ENCODE measurements around the gene NFS1. TPM values are rescaled to one million over a fixed set of nuclear protein-coding genes. Genes with fewer than 3 reads are reported as not detected.

The NFS1 gene
- polyA plus RNA-seq, 6 donors from 2014 or later: 7.8 to 23.1 (median 13.3) TPM

GRCh38 chr20:35669221-35669620 is 29.9 kb downstream of the NFS1 start:
- Mint-ChIP-seq H3K36me3 (peaks cover 30 to 38% of the 10 kb centered on the region in 2 donors), H3K27me3 (no peaks in the 10 kb centered on the region), H3K27ac (peak overlapping the region in 1 of 6 donors; percentile 49), H3K4me3 (no peak overlapping the region), H3K4me1 (peaks cover 6 to 7% (median 7%) of the 10 kb centered on the region in 3 donors), H3K9me3 (no peaks in the 10 kb centered on the region)
- DNase-seq: no peak
- no peak for ATAC-seq (ENCODE audit: low read depth in 2 of 2)

- Mint-ChIP-seq H3K9me3 (no peaks in the 10 kb centered on the region), H3K36me3 (peaks cover 24 to 25% of the 10 kb centered on the region in 2 donors), H3K27ac (peak overlapping the region in 3 of 6 donors; percentile 72 to 90 (median 84)), H3K4me1 (peaks cover 34 to 38% (median 36%) of the 10 kb centered on the region in 3 donors), H3K4me3 (peak overlapping the region in 4 of 8 donors; percentile 29 to 98 (median 40)), H3K27me3 (no peaks in the 10 kb centered on the region)
- DNase-seq (no peak), ATAC-seq (ENCODE audit: low read depth in 2 of 2) (no peak)
Observed at GRCh38 chr20:35665949-35666288, 33.2 kb downstream of the NFS1 start.

- no peaks in the 10 kb centered on the region for H3K9me3 Mint-ChIP-seq
- peak within 1 kb of the TSS; percentile 98 to 100 (median 99) for H3K27ac Mint-ChIP-seq
- ATAC-seq (ENCODE audit: low read depth in 2 of 2) (peak; percentile 82 to 84), DNase-seq (peak; percentile 95)
- no peaks in the 10 kb centered on the region for H3K27me3 Mint-ChIP-seq
- H3K4me1 Mint-ChIP-seq: peaks cover 38 to 51% (median 44%) of the 10 kb centered on the region in 3 donors
- H3K36me3 Mint-ChIP-seq: peaks cover 12 to 13% of the 10 kb centered on the region in 2 donors
- H3K4me3 Mint-ChIP-seq: peak within 1 kb of the TSS; percentile 87 to 99 (median 96)
Observed at GRCh38 chr20:35664466-35665206, 34.5 kb downstream of the NFS1 start, which contains the start of the genes CPNE1 and RBM12. CPNE1 (minus strand) TSS chr20:35664900; CDS start chr20:35632923, 31,977 bp downstream. RBM12 (minus strand) TSS chr20:35664900; CDS start chr20:35655322, 9,578 bp downstream.

- H3K36me3 Mint-ChIP-seq: peaks cover 5 to 6% of the 10 kb centered on the region in 2 donors
Observed at GRCh38 chr20:35663516-35664465, 35.4 kb downstream of the NFS1 start.

GRCh38 chr20:35662551-35662950 is 36.6 kb downstream of the NFS1 start:
- Mint-ChIP-seq H3K27ac (peak overlapping the region; percentile 83 to 100 (median 98)), H3K27me3 (no peaks in the 10 kb centered on the region), H3K36me3 (no peaks in the 10 kb centered on the region), H3K4me1 (peaks cover 46 to 66% (median 55%) of the 10 kb centered on the region in 3 donors), H3K4me3 (peak overlapping the region; percentile 87 to 99 (median 96)), H3K9me3 (no peaks in the 10 kb centered on the region)
- no peak for DNase-seq
- no peak for ATAC-seq (ENCODE audit: low read depth in 2 of 2)

More at GRCh38 chr20:35663516-35664465, 35.4 kb downstream of the NFS1 start:
- H3K4me1 Mint-ChIP-seq: peaks cover 44 to 58% (median 53%) of the 10 kb centered on the region in 3 donors
- H3K4me3 Mint-ChIP-seq: peak overlapping the region; percentile 87 to 99 (median 96)
- H3K27me3 Mint-ChIP-seq: no peaks in the 10 kb centered on the region
- ATAC-seq (ENCODE audit: low read depth in 2 of 2): peak; percentile 56 to 66
- peak; percentile 79 for DNase-seq
- H3K27ac Mint-ChIP-seq: peak overlapping the region; percentile 98 to 100 (median 99)
- H3K9me3 Mint-ChIP-seq: no peaks in the 10 kb centered on the region

GRCh38 chr20:35661908-35662307 is 37.2 kb downstream of the NFS1 start:
- no peaks in the 10 kb centered on the region for H3K9me3 Mint-ChIP-seq
- DNase-seq: no peak
- H3K4me1 Mint-ChIP-seq: peaks cover 51 to 70% (median 61%) of the 10 kb centered on the region in 3 donors
- ATAC-seq (ENCODE audit: low read depth in 2 of 2): no peak
- peak overlapping the region; percentile 34 to 100 (median 90) for H3K27ac Mint-ChIP-seq
- no peaks in the 10 kb centered on the region for H3K36me3 Mint-ChIP-seq
- H3K27me3 Mint-ChIP-seq: no peaks in the 10 kb centered on the region
- peak overlapping the region; percentile 71 to 99 (median 94) for H3K4me3 Mint-ChIP-seq

GRCh38 chr20:35661053-35661452 is 38.1 kb downstream of the NFS1 start:
- Mint-ChIP-seq H3K36me3 (no peaks in the 10 kb centered on the region), H3K9me3 (no peaks in the 10 kb centered on the region), H3K27ac (peak overlapping the region in 4 of 6 donors; percentile 42 to 99 (median 94)), H3K4me3 (peak overlapping the region in 5 of 8 donors; percentile 87 to 99 (median 96)), H3K27me3 (no peaks in the 10 kb centered on the region), H3K4me1 (peaks cover 51 to 74% (median 65%) of the 10 kb centered on the region in 3 donors)
- no peak for DNase-seq
- ATAC-seq (ENCODE audit: low read depth in 2 of 2): no peak

GRCh38 chr20:35660122-35660937 is 38.8 kb downstream of the NFS1 start:
- DNase-seq (no peak), ATAC-seq (ENCODE audit: low read depth in 2 of 2) (no peak)
- Mint-ChIP-seq H3K9me3 (no peaks in the 10 kb centered on the region), H3K27me3 (no peaks in the 10 kb centered on the region), H3K27ac (peak overlapping the region in 5 of 6 donors; percentile 16 to 99 (median 65)), H3K36me3 (no peaks in the 10 kb centered on the region), H3K4me1 (peaks cover 51 to 74% (median 65%) of the 10 kb centered on the region in 3 donors), H3K4me3 (peak overlapping the region in 7 of 8 donors; percentile 9 to 99 (median 25))

GRCh38 chr20:35657271-35657670 is 41.9 kb downstream of the NFS1 start:
- Mint-ChIP-seq H3K4me1 (peaks cover 25 to 52% (median 40%) of the 10 kb centered on the region in 3 donors), H3K27me3 (no peaks in the 10 kb centered on the region), H3K36me3 (no peaks in the 10 kb centered on the region), H3K9me3 (no peaks in the 10 kb centered on the region), H3K4me3 (peak overlapping the region in 1 of 8 donors; percentile 14), H3K27ac (peak overlapping the region in 4 of 6 donors; percentile 68 to 85 (median 78))
- no peak for DNase-seq
- ATAC-seq (ENCODE audit: low read depth in 2 of 2): no peak

GRCh38 chr20:35654415-35654814 is 44.7 kb downstream of the NFS1 start:
- H3K27me3 Mint-ChIP-seq: no peaks in the 10 kb centered on the region
- no peaks in the 10 kb centered on the region for H3K9me3 Mint-ChIP-seq
- ATAC-seq (ENCODE audit: low read depth in 2 of 2) (no peak), DNase-seq (no peak)
- no peak overlapping the region for H3K4me3 Mint-ChIP-seq
- no peaks in the 10 kb centered on the region for H3K36me3 Mint-ChIP-seq
- peaks cover 20 to 28% (median 28%) of the 10 kb centered on the region in 3 donors for H3K4me1 Mint-ChIP-seq
- no peak overlapping the region for H3K27ac Mint-ChIP-seq

GRCh38 chr20:35653893-35654292 is 45.3 kb downstream of the NFS1 start:
- no peaks in the 10 kb centered on the region for H3K9me3 Mint-ChIP-seq
- H3K36me3 Mint-ChIP-seq: no peaks in the 10 kb centered on the region
- no peak overlapping the region for H3K27ac Mint-ChIP-seq
- ATAC-seq (ENCODE audit: low read depth in 2 of 2): no peak
- no peaks in the 10 kb centered on the region for H3K27me3 Mint-ChIP-seq
- no peak for DNase-seq
- peaks cover 16 to 25% (median 23%) of the 10 kb centered on the region in 3 donors for H3K4me1 Mint-ChIP-seq
- H3K4me3 Mint-ChIP-seq: no peak overlapping the region

- Mint-ChIP-seq H3K4me3 (no peak overlapping the region), H3K27me3 (no peaks in the 10 kb centered on the region), H3K36me3 (no peaks in the 10 kb centered on the region), H3K4me1 (peaks cover 13 to 22% (median 20%) of the 10 kb centered on the region in 3 donors), H3K27ac (no peak overlapping the region), H3K9me3 (no peaks in the 10 kb centered on the region)
- DNase-seq (no peak), ATAC-seq (ENCODE audit: low read depth in 2 of 2) (no peak)
Observed at GRCh38 chr20:35653430-35653734, 45.8 kb downstream of the NFS1 start.

All from naive B cell (primary cell).